Measurements from ENCODE around the gene METRN. TPM values are rescaled to one million over a fixed set of nuclear protein-coding genes. Genes with fewer than 3 reads are reported as not detected.

The METRN gene
- total and polyA plus RNA-seq, 2 of the 4 experiments (the other 2 are of a cell fraction): 6.1 to 48.2 TPM

GRCh38 chr16:747978-748746 lies 33.2 kb downstream of the METRN start:
- no peak for DNase-seq
- H3K18ac ChIP-seq (ENCODE audit: low read depth, low read length): no peak overlapping the region
- no peak overlapping the region for H3K4me3 ChIP-seq (ENCODE audit: insufficient read depth, low read depth, low read length)
- peaks cover 11% of the 10 kb centered on the region for H3K27me3 ChIP-seq (ENCODE audit: control insufficient read depth, insufficient read depth, low read length)
- CTCF ChIA-PET: interaction anchor here (0.6 kb wide), 1 partner anchor 43 kb away, joined by 3 read pairs; no protein-coding TSS in a partner anchor
- no peak overlapping the region; the same call in 1 of the 2 replicates for H4K5ac ChIP-seq (ENCODE audit: low read depth, low read length)
- H2AFZ ChIP-seq (replicated peaks; ENCODE audit: low read length, poor library complexity): no peak overlapping the region
- peak overlapping the region; percentile 51; the same call in 1 of the 2 replicates for H4K91ac ChIP-seq (ENCODE audit: insufficient read depth, low read depth, low read length)
- 88% methylated on average over 12 of the region's 39 CpGs; no CpG with 5 or more reads in 1 of the 2 experiments for WGBS, 2 experiments (ENCODE audit: extremely low coverage in 2 of 2, insufficient read length in 1 of 2)
- no peak overlapping the region for H3K56ac ChIP-seq (ENCODE audit: extremely low read depth, insufficient read depth, low read length)
- no peaks in the 10 kb centered on the region for H3K9me1 ChIP-seq (ENCODE audit: insufficient read depth, low read length)
- no peak overlapping the region for H3K27ac ChIP-seq (ENCODE audit: insufficient read depth, low read length)
- H2BK15ac ChIP-seq (ENCODE audit: low read depth, low read length): no peak overlapping the region
- H2BK120ac ChIP-seq (ENCODE audit: low read depth, low read length): no peak overlapping the region
- no peak overlapping the region for H3K23ac ChIP-seq (ENCODE audit: low read depth, low read length)
- no peak overlapping the region for H2BK20ac ChIP-seq (ENCODE audit: low read depth, low read length)
- no peaks in the 10 kb centered on the region for H4K20me1 ChIP-seq (ENCODE audit: insufficient read depth, low read length)
- no peaks in the 10 kb centered on the region for H3K4me1 ChIP-seq (ENCODE audit: control insufficient read depth, insufficient read depth, low read length)
- no peak overlapping the region for H2AK9ac ChIP-seq (replicated peaks; ENCODE audit: low read depth, low read length, poor library complexity)
- no peaks in the 10 kb centered on the region for H3K36me3 ChIP-seq (ENCODE audit: control insufficient read depth, insufficient read depth, low read length)
- no TSS peak for BruUV-seq (replicated peaks)
- no peaks in the 10 kb centered on the region for H3K9me3 ChIP-seq (ENCODE audit: control insufficient read depth, insufficient read depth, low read length)
- dilution Hi-C loops (cut with HindIII; ENCODE audit: low sequenced_read_pairs, unreplicated experiment) (no loop called here), in situ Hi-C loops (cut with MboI; ENCODE audit: low sequenced_read_pairs) (no loop called here), intact Hi-C loops (cut with micrococcal nuclease) (no loop called here)
- 0 out of 2 replicates have a peak overlapping the region, but pooled peaks have one; percentile 9 for H3K4ac ChIP-seq (ENCODE audit: low read depth, low read length)
- no peak for ATAC-seq (ENCODE audit: low read depth)
- no peak overlapping the region for H4K8ac ChIP-seq (ENCODE audit: low read depth in 2 of 2, low read length in 2 of 2)
- H2BK5ac ChIP-seq (ENCODE audit: low read depth, low read length, poor library complexity, severe bottlenecking): no peak overlapping the region
- POLR2A ChIA-PET (ENCODE audit: unreplicated experiment): no interaction called here
- H3K14ac ChIP-seq (replicated peaks; ENCODE audit: low read depth, low read length): no peak overlapping the region
- no peak overlapping the region for H3K4me2 ChIP-seq (ENCODE audit: low read depth, low read length)
- H3K79me1 ChIP-seq (ENCODE audit: low read depth in 1 of 2, low read length in 2 of 2): no peaks in the 10 kb centered on the region
- H2AK5ac ChIP-seq (ENCODE audit: low read depth, low read length): 0 out of 2 replicates have a peak overlapping the region, but pooled peaks have one; percentile 24
- no peak overlapping the region for H3K9ac ChIP-seq (ENCODE audit: low read depth, low read length)
- no peak for TF ChIP-seq RCOR1 (IDR thresholded peaks at IDR 0.05; ENCODE audit: insufficient replicate concordance, low read length)
- no peak for TF ChIP-seq CTCF (conservative IDR thresholded peaks at IDR 0.05; ENCODE audit: low read depth, low read length)
- no peak for TF ChIP-seq CHD1 (IDR thresholded peaks at IDR 0.05; ENCODE audit: low read depth, low read length)
- TF ChIP-seq SMC3 (IDR thresholded peaks at IDR 0.05; ENCODE audit: low read depth, low read length): no peak
- no peak for TF ChIP-seq MAZ (IDR thresholded peaks at IDR 0.05; ENCODE audit: borderline replicate concordance, low read depth, low read length)
- no peak for TF ChIP-seq USF2 (IDR thresholded peaks at IDR 0.05; ENCODE audit: low read depth, low read length)
- no peak for TF ChIP-seq MXI1 (IDR thresholded peaks at IDR 0.05; ENCODE audit: borderline replicate concordance, low read depth, low read length)
- no peak for TF ChIP-seq MAFK (IDR thresholded peaks at IDR 0.05; ENCODE audit: low read depth, low read length)
- no peak for TF ChIP-seq CEBPB (IDR thresholded peaks at IDR 0.05; ENCODE audit: low read depth, low read length)
- TF ChIP-seq BHLHE40 (IDR thresholded peaks at IDR 0.05; ENCODE audit: low read depth, low read length): no peak
- TF ChIP-seq POLR2A (IDR thresholded peaks at IDR 0.05; ENCODE audit: low read depth, low read length): no peak
- TF ChIP-seq RFX5 (IDR thresholded peaks at IDR 0.05; ENCODE audit: low read depth, low read length): no peak
- TF ChIP-seq RAD21 (IDR thresholded peaks at IDR 0.05; ENCODE audit: low read length): no peak
- no peak for TF ChIP-seq NFE2L2 (IDR thresholded peaks at IDR 0.05; ENCODE audit: low read depth, low read length)
- TF ChIP-seq ELK1 (IDR thresholded peaks at IDR 0.05; ENCODE audit: borderline replicate concordance, low read depth, low read length): no peak
